HCT116 (cell line): ENCODE results near the gene ADCY1. TPM values are rescaled to one million over a fixed set of nuclear protein-coding genes. Genes with fewer than 3 reads are reported as not detected.

Experiments used
- ATAC-seq: fragments of 200-7000 bp; cut with Tn5 transposase; 2 replicates; pipeline ENCODE4 v1.9.1; 2020; ENCODE audit warnings: mild to moderate bottlenecking, moderate library complexity
- BruUV-seq: library from RNA; stranded (reverse); fragments of 400-500 nt; replicated peaks from 2 replicates; lab custom pipeline; 2021; lab: Mats Ljungman, UMichigan
- CTCF ChIA-PET: fragments of 300-600 bp; sonication (Branson Sonifier 250); formaldehyde crosslinking; loops from one replicate; lab custom pipeline; 2021; ENCODE audit warnings: antibody characterized with exemption; lab: Charles Lee
- POLR2A ChIA-PET: fragments of 300-600, 350-600 bp; sonication (Branson Sonifier 250); formaldehyde crosslinking; loops from one replicate; lab custom pipeline; 2021; ENCODE audit warnings: antibody characterized with exemption; lab: Charles Lee
- RAD21 ChIA-PET, 2 experiments: fragments of 300-600 bp; sonication (Branson Sonifier 250); formaldehyde crosslinking; loops; one replicate each; lab custom pipeline; 2023; ENCODE audit warnings: low total read pairs in 2 of 2; ENCODE audit not compliant: uncharacterized antibody in 2 of 2, unreplicated experiment in 2 of 2, low non-redundant PET in 1 of 2; lab: Charles Lee
- DNase-seq: peaks from one replicate; pipeline ENCODE4 v3.0.0-alpha.2; 2010; ENCODE audit warnings: low read depth, low spot score
- H2AFZ ChIP-seq: fragments of 200-600 bp; shearing (Covaris generic), sonication (generic); 2 replicates; pipeline ENCODE4 v1.6.1; 2017; ENCODE audit warnings: low read depth, mixed run types, mixed read lengths, antibody characterized with exemption, low read length; ENCODE audit not compliant: poor library complexity, severe bottlenecking
- H3K27ac ChIP-seq: 2 replicates; pipeline ENCODE4 v1.5.1; 2012; ENCODE audit warnings: low read depth, low read length
- H3K27me3 ChIP-seq: fragments of 200-600 bp; sonication (generic); 2 replicates; pipeline ENCODE4 v1.6.1; 2016; ENCODE audit warnings: mixed run types, low read length, mixed read lengths; ENCODE audit not compliant: insufficient read depth
- H3K36me3 ChIP-seq, 2 experiments: fragments of 200-500 bp in 1 of 2; fragments of 200-600 bp in 1 of 2; sonication (Bioruptor generic) in 1 of 2; sonication (generic) in 1 of 2; 2 replicates each; pipeline versions ENCODE4 v1.5.1 to v1.6.1; 2014 to 2016; ENCODE audit warnings: low read length in 2 of 2, inconsistent platforms in 1 of 2, mixed read lengths in 1 of 2, mixed run types in 1 of 2; ENCODE audit not compliant: insufficient read depth in 2 of 2, control insufficient read depth in 1 of 2
- H3K4me1 ChIP-seq, 2 experiments: fragments of 200-600 bp in 1 of 2; sonication (generic) in 1 of 2; 2 replicates each; pipeline versions ENCODE4 v1.5.1 to v1.6.1; 2012 to 2017; ENCODE audit warnings: low read length in 2 of 2, inconsistent platforms in 1 of 2, mild to moderate bottlenecking in 1 of 2, mixed read lengths in 1 of 2, mixed run types in 1 of 2, moderate library complexity in 1 of 2; ENCODE audit not compliant: insufficient read depth in 2 of 2, control insufficient read depth in 1 of 2
- H3K4me2 ChIP-seq: fragments of 200-600 bp; sonication (generic); 2 replicates; pipeline ENCODE4 v1.6.1; 2017; ENCODE audit warnings: mixed run types, low read length, mixed read lengths
- H3K4me3 ChIP-seq, 2 experiments: fragments of 200-600 bp in 1 of 2; sonication (generic) in 1 of 2; replicated peaks in 1 of 2; 2 replicates each; pipeline ENCODE4 v1.5.1; 2011 to 2016; ENCODE audit warnings: low read length in 2 of 2, control low read depth in 1 of 2, low read depth in 1 of 2, mild to moderate bottlenecking in 1 of 2, mixed read lengths in 1 of 2, mixed run types in 1 of 2
- H3K79me2 ChIP-seq: fragments of 200-600 bp; sonication (generic); 2 replicates; pipeline ENCODE4 v1.6.1; 2017; ENCODE audit warnings: mild to moderate bottlenecking, mixed run types, low read length, moderate library complexity, mixed read lengths; ENCODE audit not compliant: insufficient read depth
- H3K9ac ChIP-seq: fragments of 200-600 bp; sonication (generic); 2 replicates; pipeline ENCODE4 v1.6.1; 2016; ENCODE audit warnings: low read length, mixed read lengths
- H3K9me2 ChIP-seq: fragments of 200-600 bp; sonication (generic), shearing (Covaris generic); 2 replicates; pipeline ENCODE4 v1.6.1; 2017; ENCODE audit warnings: mixed run types, mild to moderate bottlenecking, moderate library complexity; ENCODE audit not compliant: insufficient read depth
- H3K9me3 ChIP-seq, 2 experiments: fragments of 200-500 bp in 1 of 2; fragments of 200-600 bp in 1 of 2; sonication (Bioruptor generic) in 1 of 2; sonication (generic) in 1 of 2; 2 replicates each; pipeline ENCODE4 v1.6.1; 2014 to 2017; ENCODE audit warnings: low read length in 2 of 2, mixed read lengths in 2 of 2, inconsistent platforms in 1 of 2, low read depth in 1 of 2, mild to moderate bottlenecking in 1 of 2, mixed run types in 1 of 2, moderate library complexity in 1 of 2; ENCODE audit not compliant: control insufficient read depth in 1 of 2, insufficient read depth in 1 of 2
- H4K20me1 ChIP-seq: fragments of 200-600 bp; sonication (generic), shearing (Covaris generic); 2 replicates; pipeline ENCODE4 v1.6.1; 2017; ENCODE audit warnings: mixed run types, mild to moderate bottlenecking, moderate library complexity; ENCODE audit not compliant: insufficient read depth
- CBX3 ChIP-seq: IDR thresholded peaks from 2 replicates; pipeline ENCODE4 v1.6.1; 2012; ENCODE audit warnings: low read depth
- CEBPB ChIP-seq: IDR thresholded peaks from 2 replicates; pipeline ENCODE4 v1.6.1; 2012; ENCODE audit warnings: low read depth
- EZH2 ChIP-seq: fragments of 200-600 bp; sonication (generic); IDR thresholded peaks from 2 replicates; pipeline ENCODE4 v1.6.1; 2017; ENCODE audit warnings: antibody characterized with exemption, mixed run types
- FOSL1 ChIP-seq: IDR thresholded peaks from 2 replicates; pipeline ENCODE4 v1.6.1; 2012; ENCODE audit warnings: low read depth
- JUND ChIP-seq: IDR thresholded peaks from 2 replicates; pipeline ENCODE4 v1.6.1; 2012
- POLR2A ChIP-seq: IDR thresholded peaks from 2 replicates; pipeline ENCODE4 v1.7.0; 2011; ENCODE audit warnings: borderline replicate concordance; ENCODE audit not compliant: insufficient read depth, insufficient read length; ENCODE audit errors: extremely low read depth
- POLR2AphosphoS5 ChIP-seq: IDR thresholded peaks from 2 replicates; pipeline ENCODE4 v1.6.1; 2011; ENCODE audit warnings: mild to moderate bottlenecking, low read depth, low read length, moderate library complexity
- SRF ChIP-seq: IDR thresholded peaks from 2 replicates; pipeline ENCODE4 v1.6.1; 2012; ENCODE audit warnings: low read depth
- TCF7L2 ChIP-seq: IDR thresholded peaks from 2 replicates; pipeline ENCODE4 v1.7.0; 2011; ENCODE audit warnings: borderline replicate concordance, inconsistent platforms; ENCODE audit not compliant: insufficient read depth, insufficient read length; ENCODE audit errors: extremely low read depth
- ZFX ChIP-seq: fragments of 450-650 bp; IDR thresholded peaks from 2 replicates; pipeline ENCODE4 v1.6.1; 2017
- ZNF274 ChIP-seq: fragments of 200-500 bp; sonication (Bioruptor generic); IDR thresholded peaks from 2 replicates; pipeline ENCODE4 v1.6.1; 2014; ENCODE audit warnings: mild to moderate bottlenecking, low read depth, low read length, inconsistent platforms
- intact Hi-C: fragments of 100-400 bp; cut with micrococcal nuclease; formaldehyde crosslinking; loops from 2 replicates; pipeline ENCODE4 v1.10.0; 2022
- total RNA-seq: library from RNA; stranded (reverse); gene quantifications from one replicate; pipeline ENCODE4 v1.2.1, GENCODE V29; 2021; ENCODE audit not compliant: unreplicated experiment
- TF ChIP-seq, protein P1 (sequence below), 3 experiments: fragments of 200-600 bp in 1 of 3; sonication (generic) in 1 of 3; IDR thresholded peaks in 2 of 3; conservative IDR thresholded peaks in 1 of 3; 2 replicates each; pipeline ENCODE4 v1.5.1; 2012 to 2017; ENCODE audit warnings: low read depth in 2 of 3, low read length in 2 of 3, antibody characterized with exemption in 1 of 3, borderline replicate concordance in 1 of 3, control low read depth in 1 of 3, mild to moderate bottlenecking in 1 of 3, mixed read lengths in 1 of 3, mixed run types in 1 of 3, moderate library complexity in 1 of 3; ENCODE audit not compliant: insufficient read depth in 1 of 3
- TF ChIP-seq, protein P2 (sequence below): IDR thresholded peaks from 2 replicates; pipeline ENCODE4 v1.6.1; 2011; ENCODE audit warnings: mild to moderate bottlenecking, low read length, moderate library complexity; ENCODE audit not compliant: insufficient replicate concordance; ENCODE audit errors: extremely low read depth
- TF ChIP-seq, protein P3 (sequence below): IDR thresholded peaks from 2 replicates; pipeline ENCODE4 v1.6.1; 2012
- TF ChIP-seq, protein P4 (sequence below): IDR thresholded peaks from 2 replicates; pipeline ENCODE4 v1.6.1; 2012

Gene ADCY1
- total RNA-seq, 1 experiment from 2014 or later, result 0.05 TPM

DNA sequence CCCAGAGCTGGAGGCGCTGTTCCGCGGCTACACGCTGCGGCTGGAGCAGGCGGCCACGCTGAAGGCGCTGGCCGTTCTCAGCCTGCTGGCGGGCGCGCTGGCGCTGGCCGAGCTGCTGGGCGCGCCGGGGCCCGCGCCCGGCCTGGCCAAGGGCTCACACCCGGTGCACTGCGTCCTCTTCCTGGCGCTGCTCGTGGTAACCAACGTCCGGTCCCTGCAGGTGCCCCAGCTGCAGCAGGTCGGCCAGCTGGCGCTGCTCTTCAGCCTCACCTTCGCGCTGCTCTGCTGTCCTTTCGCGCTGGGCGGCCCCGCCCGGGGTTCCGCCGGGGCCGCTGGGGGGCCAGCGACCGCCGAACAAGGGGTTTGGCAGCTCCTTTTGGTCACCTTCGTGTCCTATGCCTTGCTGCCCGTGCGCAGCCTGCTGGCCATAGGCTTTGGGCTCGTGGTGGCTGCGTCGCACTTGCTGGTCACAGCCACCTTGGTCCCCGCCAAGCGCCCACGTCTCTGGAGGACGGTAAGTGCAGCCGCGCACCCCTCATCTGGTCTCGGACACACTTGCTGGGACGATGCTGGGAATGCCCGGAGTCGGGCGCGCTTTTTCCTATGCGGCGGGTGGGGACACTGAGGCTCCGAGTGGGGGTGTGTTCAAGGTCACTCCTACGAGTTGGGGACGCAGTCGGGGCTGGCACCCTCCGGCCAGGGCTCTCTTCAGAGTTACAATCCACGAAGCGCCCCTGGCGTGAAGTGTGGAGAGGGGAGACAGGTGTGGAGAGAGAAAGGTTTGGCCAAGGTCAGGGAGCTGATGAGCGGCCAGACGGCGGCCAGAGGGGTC lies 717 bp downstream of the ADCY1 start (continued):
- TF ChIP-seq, protein P1, sequence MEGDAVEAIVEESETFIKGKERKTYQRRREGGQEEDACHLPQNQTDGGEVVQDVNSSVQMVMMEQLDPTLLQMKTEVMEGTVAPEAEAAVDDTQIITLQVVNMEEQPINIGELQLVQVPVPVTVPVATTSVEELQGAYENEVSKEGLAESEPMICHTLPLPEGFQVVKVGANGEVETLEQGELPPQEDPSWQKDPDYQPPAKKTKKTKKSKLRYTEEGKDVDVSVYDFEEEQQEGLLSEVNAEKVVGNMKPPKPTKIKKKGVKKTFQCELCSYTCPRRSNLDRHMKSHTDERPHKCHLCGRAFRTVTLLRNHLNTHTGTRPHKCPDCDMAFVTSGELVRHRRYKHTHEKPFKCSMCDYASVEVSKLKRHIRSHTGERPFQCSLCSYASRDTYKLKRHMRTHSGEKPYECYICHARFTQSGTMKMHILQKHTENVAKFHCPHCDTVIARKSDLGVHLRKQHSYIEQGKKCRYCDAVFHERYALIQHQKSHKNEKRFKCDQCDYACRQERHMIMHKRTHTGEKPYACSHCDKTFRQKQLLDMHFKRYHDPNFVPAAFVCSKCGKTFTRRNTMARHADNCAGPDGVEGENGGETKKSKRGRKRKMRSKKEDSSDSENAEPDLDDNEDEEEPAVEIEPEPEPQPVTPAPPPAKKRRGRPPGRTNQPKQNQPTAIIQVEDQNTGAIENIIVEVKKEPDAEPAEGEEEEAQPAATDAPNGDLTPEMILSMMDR (IDR thresholded peaks at IDR 0.05 in 2 of 3, conservative IDR thresholded peaks at IDR 0.05 in 1 of 3; ENCODE audit: borderline replicate concordance in 1 of 3, insufficient read depth in 1 of 3, low read depth in 2 of 3, low read length in 2 of 3), result no peak
- TF ChIP-seq, protein P2, sequence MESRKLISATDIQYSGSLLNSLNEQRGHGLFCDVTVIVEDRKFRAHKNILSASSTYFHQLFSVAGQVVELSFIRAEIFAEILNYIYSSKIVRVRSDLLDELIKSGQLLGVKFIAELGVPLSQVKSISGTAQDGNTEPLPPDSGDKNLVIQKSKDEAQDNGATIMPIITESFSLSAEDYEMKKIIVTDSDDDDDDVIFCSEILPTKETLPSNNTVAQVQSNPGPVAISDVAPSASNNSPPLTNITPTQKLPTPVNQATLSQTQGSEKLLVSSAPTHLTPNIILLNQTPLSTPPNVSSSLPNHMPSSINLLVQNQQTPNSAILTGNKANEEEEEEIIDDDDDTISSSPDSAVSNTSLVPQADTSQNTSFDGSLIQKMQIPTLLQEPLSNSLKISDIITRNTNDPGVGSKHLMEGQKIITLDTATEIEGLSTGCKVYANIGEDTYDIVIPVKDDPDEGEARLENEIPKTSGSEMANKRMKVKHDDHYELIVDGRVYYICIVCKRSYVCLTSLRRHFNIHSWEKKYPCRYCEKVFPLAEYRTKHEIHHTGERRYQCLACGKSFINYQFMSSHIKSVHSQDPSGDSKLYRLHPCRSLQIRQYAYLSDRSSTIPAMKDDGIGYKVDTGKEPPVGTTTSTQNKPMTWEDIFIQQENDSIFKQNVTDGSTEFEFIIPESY, result no peak
- no peak for TF ChIP-seq EZH2
- TF ChIP-seq FOSL1, result no peak

DNA sequence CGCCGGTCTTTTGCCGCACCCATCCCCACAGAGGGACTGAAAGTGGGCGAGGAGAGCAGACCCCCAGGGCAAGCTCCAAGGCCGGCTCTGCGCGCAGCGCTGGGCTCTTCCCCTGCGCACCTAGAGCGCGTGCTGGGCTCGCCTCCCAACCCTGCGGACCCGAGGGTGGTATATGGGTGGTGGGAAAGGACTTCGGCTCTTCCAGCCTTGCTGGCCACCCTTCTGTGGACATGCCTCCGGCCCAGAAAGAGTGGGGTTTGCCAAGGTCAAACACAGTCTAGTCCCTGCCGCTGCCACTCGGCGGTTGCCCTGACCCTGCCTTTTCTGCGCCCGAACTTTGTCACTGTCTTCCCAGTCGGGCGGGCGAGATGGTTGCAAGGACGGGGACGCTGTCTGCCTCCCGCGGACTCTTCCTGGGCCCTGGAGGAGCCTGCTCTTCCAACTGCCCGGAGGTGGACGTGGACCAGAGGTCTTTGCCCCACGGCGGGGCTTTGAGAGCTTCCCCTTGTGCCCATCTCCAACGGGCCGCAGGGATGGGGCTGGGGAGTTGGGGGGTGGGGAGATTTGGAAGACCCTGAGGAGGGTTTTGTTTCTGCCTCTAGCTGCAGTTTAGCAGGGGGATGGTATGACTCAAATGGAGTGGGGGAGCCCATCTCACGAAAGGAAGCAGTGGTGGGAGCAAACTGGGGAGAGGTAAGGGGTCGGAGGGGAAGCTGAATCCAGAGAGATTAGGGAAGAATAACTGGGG lies 1.5 kb downstream of the ADCY1 start:
- Histone ChIP-seq H3K9me3 (no peaks in the 10 kb centered on the region), H4K20me1 (no peaks in the 10 kb centered on the region), H3K9me2 (no peaks in the 10 kb centered on the region), H3K27me3 (peaks cover 25% of the 10 kb centered on the region), H3K4me2 (no peak overlapping the region), H2AFZ (no peak overlapping the region), H3K9ac (no peak overlapping the region), H3K36me3 (no peaks in the 10 kb centered on the region), H3K4me3 (no peak overlapping the region), H3K4me1 (no peaks in the 10 kb centered on the region), H3K27ac (no peak overlapping the region), H3K79me2 (no peaks in the 10 kb centered on the region)
- ATAC-seq (no peak), DNase-seq (no peak)
- intact Hi-C loops, result no loop called here
- ChIA-PET POLR2A (no interaction called here), CTCF (no interaction called here), RAD21 (no interaction called here)
- BruUV-seq, result no TSS peak
- TF ChIP-seq CBX3, result no peak
- no peak for TF ChIP-seq POLR2AphosphoS5
- TF ChIP-seq, protein P1 (IDR thresholded peaks at IDR 0.05 in 2 of 3, conservative IDR thresholded peaks at IDR 0.05 in 1 of 3; ENCODE audit: borderline replicate concordance in 1 of 3, insufficient read depth in 1 of 3, low read depth in 2 of 3, low read length in 2 of 3), result no peak
- no peak for TF ChIP-seq ZFX
- no peak for TF ChIP-seq CEBPB
- no peak for TF ChIP-seq TCF7L2
- TF ChIP-seq EZH2, result no peak
- no peak for TF ChIP-seq POLR2A
- TF ChIP-seq FOSL1, result no peak
- no peak for TF ChIP-seq SRF
- TF ChIP-seq ZNF274, result no peak
- no peak for TF ChIP-seq JUND
- TF ChIP-seq, protein P3, sequence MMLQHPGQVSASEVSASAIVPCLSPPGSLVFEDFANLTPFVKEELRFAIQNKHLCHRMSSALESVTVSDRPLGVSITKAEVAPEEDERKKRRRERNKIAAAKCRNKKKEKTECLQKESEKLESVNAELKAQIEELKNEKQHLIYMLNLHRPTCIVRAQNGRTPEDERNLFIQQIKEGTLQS, result no peak
- TF ChIP-seq, protein P4, sequence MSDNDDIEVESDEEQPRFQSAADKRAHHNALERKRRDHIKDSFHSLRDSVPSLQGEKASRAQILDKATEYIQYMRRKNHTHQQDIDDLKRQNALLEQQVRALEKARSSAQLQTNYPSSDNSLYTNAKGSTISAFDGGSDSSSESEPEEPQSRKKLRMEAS, result no peak
